ENCODE results near the gene DAG1.

DAG1 gene

DNA sequence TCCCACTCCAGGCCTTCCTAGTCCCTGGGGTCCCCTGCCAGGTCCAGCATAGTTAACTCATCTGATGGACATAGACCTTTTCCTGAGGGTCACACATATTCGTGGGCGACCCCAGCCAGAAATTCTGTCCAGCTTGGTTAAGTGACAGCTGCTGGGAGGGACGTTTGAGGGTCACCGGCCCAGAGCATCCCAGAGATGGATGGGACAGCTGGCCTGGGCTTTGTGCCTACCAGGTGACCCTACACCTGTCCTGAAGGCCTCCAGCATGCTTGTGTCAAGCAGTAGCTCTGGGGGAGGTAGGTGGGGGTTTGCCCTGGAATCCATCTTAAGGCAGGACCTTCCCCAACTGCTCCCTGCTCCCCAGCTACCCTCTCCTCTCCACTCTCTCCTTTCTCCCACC, 9.1 kb upstream of the DAG1 start:
- Mint-ChIP-seq H3K36me3 (no peaks in the 10 kb centered on the region), H3K27ac (no peak overlapping the region), H3K4me1 (peaks cover 0 to 2% of the 10 kb centered on the region in 2 donors), H3K9me3 (no peaks in the 10 kb centered on the region), H3K27me3 (no peaks in the 10 kb centered on the region), H3K4me3 (no peak overlapping the region)
- ATAC-seq (replicated peaks) (no peak), DNase-seq (no peak)

DNA sequence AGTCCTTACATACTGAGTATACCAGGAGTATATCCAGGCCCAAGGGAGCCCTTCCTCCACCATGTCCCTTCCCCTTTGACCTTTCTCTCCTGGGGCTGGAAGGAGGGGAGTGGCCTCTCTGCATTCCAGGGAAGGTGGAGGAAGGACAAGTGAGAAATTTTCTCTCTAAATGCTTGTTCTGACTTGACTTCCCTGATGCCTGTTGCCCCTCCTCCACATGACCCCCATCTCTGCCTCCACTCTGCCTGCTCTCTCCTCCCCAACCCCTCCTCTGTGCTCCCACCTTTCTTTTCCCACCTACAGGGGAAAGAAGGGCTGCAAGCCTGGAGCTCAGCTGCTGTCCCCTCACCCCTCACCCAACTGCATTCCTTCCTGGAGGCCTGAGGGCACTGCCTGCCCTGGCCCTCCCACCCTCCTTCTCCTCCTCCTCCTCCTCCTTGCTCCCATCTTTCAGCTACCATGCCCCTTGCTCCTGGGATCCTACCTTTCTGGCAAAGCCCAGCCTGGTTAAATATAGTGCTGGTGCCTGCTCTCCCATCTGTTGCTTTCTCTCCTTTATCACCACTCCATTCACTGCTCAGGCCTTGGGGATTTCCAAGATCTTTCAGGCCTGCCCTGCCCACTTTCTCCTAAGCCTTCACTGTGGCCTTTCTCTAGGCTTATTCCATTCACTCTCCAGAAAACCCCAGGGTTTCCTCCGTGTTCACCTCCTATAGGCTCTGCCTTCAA, 8.5 kb upstream of the DAG1 start:
- Mint-ChIP-seq H3K9me3 (no peaks in the 10 kb centered on the region), H3K4me1 (peaks cover 0 to 2% of the 10 kb centered on the region in 2 donors), H3K27me3 (no peaks in the 10 kb centered on the region), H3K4me3 (no peak overlapping the region), H3K27ac (peak overlapping the region; percentile 10), H3K36me3 (no peaks in the 10 kb centered on the region)
- ATAC-seq (replicated peaks) (no peak), DNase-seq (no peak)

DNA sequence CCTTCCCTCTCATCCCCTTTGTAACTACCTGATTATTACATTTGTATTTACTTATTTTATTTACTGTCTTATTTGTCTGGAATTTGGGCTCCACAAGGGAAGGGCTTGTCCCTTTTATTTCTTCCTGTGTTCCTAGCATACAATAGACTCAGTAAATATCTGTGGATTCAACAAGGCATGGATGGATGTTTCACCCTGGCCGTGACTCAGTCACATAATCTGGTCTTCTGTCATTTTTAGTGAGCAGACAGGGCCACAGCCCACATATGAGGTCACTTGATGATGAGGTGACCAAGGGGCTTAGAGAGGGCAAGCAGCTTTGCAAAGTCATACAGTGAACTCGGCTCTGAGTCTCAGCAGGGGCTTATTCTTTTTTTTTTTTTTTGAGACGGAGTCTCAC, 7.8 kb upstream of the DAG1 start:
- no peak for ATAC-seq (replicated peaks)
- H3K36me3 Mint-ChIP-seq = no peaks in the 10 kb centered on the region
- peaks cover 0 to 2% of the 10 kb centered on the region in 2 donors for H3K4me1 Mint-ChIP-seq
- peak overlapping the region; percentile 10 for H3K27ac Mint-ChIP-seq
- H3K27me3 Mint-ChIP-seq = no peaks in the 10 kb centered on the region
- H3K4me3 Mint-ChIP-seq = no peak overlapping the region
- DNase-seq = no peak
- H3K9me3 Mint-ChIP-seq = no peaks in the 10 kb centered on the region

DNA sequence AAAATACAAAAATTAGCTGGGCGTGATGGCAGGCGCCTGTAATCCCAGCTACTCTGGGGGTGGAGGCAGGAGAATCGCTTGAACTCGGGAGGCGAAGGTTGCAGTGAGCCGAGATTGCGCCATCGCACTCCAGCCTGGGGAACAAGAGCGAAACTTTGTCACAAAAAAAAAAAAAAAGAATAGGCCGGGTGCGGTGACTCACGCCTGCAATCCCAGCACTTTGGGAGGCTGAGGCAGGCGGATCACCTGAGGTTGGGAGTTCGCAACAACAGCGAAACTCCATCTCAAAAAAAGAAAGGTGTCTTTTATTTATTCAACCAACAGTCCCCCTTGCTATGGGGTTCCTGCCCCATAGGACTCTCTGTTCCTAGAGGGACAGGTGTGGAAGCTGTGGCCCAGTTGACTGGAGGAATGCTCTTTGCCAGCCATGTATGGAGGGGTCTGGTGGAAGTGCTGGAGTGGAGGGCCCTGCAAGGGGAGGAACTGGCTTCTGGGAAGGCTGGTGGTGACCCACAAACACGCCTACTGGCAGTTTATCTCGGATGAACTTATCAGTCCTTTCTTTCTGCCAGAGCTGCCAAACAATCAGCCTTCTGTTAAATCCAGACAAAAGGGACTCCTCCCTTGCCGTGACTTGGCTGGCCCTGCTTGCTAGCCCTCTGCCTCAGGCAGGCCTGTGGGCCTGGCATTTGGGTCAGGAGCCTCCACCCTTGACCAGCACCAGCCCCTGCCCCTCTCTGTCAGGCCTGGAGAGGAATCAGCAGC, 4.6 kb upstream of the DAG1 start:
- ATAC-seq (replicated peaks) (no peak), DNase-seq (no peak)
- no peak overlapping the region for H3K4me3 Mint-ChIP-seq
- H3K27me3 Mint-ChIP-seq = no peaks in the 10 kb centered on the region
- peaks cover 0 to 8% of the 10 kb centered on the region in 2 donors for H3K4me1 Mint-ChIP-seq
- H3K27ac Mint-ChIP-seq = no peak overlapping the region
- no peaks in the 10 kb centered on the region for H3K36me3 Mint-ChIP-seq
- no peaks in the 10 kb centered on the region for H3K9me3 Mint-ChIP-seq

DNA sequence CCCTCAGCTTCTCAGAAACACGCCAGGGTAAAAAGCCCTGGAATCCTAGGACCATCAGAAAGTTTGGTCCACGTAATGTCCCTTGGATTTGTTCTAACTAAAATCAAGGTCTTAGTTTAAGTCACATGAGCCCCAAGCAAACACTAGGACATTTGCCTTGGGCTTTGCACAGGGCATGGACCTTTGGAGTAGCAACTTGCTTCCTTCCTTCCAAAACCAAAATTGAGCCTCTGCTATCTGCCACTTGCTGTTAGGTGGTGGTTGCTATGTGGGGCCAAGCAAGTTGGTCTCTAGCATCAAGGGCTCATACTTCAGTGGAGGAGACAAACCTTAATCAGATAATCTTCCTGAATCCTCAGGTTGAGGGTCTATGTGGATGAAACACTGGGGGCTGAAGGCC, 4.0 kb upstream of the DAG1 start:
- no peak overlapping the region for H3K27ac Mint-ChIP-seq
- no peaks in the 10 kb centered on the region for H3K36me3 Mint-ChIP-seq
- DNase-seq (no peak), ATAC-seq (replicated peaks) (no peak)
- no peaks in the 10 kb centered on the region for H3K27me3 Mint-ChIP-seq
- no peaks in the 10 kb centered on the region for H3K9me3 Mint-ChIP-seq
- no peak overlapping the region for H3K4me3 Mint-ChIP-seq
- peaks cover under 1 to 11% of the 10 kb centered on the region in 2 donors for H3K4me1 Mint-ChIP-seq

DNA sequence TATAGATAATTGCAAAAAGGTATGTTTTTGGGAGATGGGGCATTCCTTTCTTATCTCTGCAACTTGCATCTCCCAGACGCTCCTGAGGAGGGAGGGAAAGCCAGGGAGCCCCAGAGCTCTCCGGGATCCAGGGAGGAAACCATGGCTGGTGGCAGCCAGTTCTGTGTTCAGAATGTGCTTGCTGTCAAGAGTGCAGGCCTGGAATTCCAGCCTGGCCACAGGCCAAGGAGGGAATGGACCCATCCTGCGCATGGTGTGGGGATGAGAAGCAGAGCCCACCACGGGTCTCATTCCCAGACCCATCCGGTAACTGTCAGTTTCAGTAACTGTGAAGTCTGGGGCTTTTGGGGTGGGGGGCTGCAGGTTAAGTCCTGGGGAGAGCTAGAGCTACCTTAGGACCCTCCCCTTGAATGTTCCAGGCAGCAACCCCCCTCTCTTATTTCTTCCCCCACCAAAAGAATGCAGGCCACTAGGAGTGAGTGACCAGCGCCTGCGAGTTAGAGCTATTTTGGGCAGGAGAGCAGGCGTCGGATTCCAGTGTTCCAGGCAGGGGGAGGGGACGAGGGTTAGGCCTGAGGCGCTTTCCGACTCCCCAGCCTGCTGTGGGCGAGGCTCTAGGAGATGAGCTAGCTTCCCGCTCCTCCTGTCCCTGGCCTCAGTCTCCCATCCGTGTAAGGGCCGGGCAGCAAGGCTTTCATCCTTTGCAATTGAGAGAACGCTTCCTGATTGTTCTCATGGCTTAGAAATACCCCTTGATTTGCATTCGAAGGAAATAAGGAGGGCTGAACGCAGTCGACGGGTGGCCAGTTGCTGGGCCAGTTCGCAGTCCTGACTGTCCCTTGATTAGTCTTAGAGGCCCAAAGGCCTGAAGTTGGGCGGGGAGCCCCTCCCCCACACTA, 781 bp upstream of the DAG1 start:
- H3K27ac Mint-ChIP-seq = peak overlapping the region; percentile 97
- peak overlapping the region; percentile 91 to 96 for H3K4me3 Mint-ChIP-seq
- no peak for DNase-seq
- peak; percentile 11 to 15 for ATAC-seq (replicated peaks)
- no peaks in the 10 kb centered on the region for H3K27me3 Mint-ChIP-seq
- H3K9me3 Mint-ChIP-seq = no peaks in the 10 kb centered on the region
- H3K4me1 Mint-ChIP-seq = peaks cover 12 to 25% of the 10 kb centered on the region in 2 donors
- H3K36me3 Mint-ChIP-seq = peaks cover 9 to 10% of the 10 kb centered on the region in 2 donors

DNA sequence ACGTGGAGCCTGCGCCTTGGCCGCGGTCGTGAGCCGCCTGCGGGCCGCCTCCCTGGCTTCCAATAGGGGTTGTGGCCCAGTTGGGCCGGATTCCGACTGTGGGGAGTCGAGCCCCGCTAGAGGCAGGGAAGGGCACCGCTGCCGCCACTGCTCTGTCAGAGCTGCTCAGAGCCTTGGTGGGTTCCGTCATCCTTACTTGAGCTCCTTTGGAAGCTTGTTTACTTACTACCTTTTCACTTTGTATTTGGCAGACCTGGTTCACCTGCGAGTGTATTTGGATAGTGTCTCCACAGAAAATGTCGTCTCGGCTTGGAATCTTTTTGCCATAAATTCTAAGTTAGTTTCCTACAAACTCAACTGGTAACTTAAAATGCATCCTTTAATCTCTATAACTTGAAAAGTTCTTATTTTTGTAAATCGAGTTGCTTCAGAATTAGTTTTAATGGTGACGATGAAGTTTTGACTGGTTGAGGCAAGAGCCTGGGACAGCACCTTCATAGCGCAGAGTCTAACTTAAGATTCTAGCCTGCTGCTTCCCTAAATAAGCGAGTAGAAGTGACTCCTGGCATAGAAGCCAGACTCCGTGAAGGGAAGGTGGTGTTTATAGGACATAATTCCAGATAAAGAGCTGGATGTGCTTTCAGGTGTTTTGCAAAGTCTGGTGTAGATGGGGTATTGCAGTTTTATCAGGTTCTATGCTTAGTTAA, 800 bp downstream of the DAG1 start:
- ATAC-seq (replicated peaks) (peak; percentile 33 to 38), DNase-seq (no peak)
- peak overlapping the region; percentile 89 for H3K27ac Mint-ChIP-seq
- H3K9me3 Mint-ChIP-seq = no peaks in the 10 kb centered on the region
- peak overlapping the region; percentile 91 to 96 for H3K4me3 Mint-ChIP-seq
- peaks cover 11 to 16% of the 10 kb centered on the region in 2 donors for H3K36me3 Mint-ChIP-seq
- no peaks in the 10 kb centered on the region for H3K27me3 Mint-ChIP-seq
- H3K4me1 Mint-ChIP-seq = peaks cover 14 to 32% of the 10 kb centered on the region in 2 donors

DNA sequence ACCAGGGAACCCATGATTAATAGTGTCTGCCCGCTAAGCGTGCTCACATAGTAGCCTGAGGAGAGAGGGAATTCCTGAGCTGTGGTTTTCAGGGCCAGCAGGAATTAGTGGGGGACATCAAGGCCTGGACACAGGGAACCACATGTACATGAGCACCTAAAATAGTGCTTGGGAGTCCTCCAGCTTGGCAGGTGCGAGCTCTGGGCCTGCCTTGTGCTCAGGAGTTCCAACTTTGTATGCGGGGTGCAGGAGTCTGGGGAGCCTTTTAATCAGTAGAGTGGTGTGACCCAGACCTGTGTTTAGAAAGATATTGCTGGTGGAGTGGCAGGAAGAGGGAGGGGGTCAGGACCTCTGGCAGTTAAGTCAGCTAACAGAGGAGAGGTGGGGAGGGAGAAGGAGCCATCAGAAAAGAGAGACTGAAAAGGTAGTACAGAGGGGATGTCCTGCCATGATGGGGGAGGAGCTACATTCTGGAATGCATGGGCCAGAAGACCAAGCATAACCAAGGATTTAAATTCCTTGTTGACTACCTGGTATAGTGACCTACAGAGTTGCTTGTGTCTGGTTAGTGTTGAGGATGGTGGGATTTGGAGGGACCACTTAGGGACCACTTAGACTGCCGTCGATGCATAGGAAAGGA, 1.9 kb downstream of the DAG1 start:
- no peaks in the 10 kb centered on the region for H3K27me3 Mint-ChIP-seq
- H3K36me3 Mint-ChIP-seq = peaks cover 16 to 20% of the 10 kb centered on the region in 2 donors
- H3K9me3 Mint-ChIP-seq = no peaks in the 10 kb centered on the region
- ATAC-seq (replicated peaks) (no peak), DNase-seq (no peak)
- peaks cover 20 to 43% of the 10 kb centered on the region in 2 donors for H3K4me1 Mint-ChIP-seq
- H3K4me3 Mint-ChIP-seq = peak overlapping the region; percentile 53 to 96
- H3K27ac Mint-ChIP-seq = peak overlapping the region; percentile 20

DNA sequence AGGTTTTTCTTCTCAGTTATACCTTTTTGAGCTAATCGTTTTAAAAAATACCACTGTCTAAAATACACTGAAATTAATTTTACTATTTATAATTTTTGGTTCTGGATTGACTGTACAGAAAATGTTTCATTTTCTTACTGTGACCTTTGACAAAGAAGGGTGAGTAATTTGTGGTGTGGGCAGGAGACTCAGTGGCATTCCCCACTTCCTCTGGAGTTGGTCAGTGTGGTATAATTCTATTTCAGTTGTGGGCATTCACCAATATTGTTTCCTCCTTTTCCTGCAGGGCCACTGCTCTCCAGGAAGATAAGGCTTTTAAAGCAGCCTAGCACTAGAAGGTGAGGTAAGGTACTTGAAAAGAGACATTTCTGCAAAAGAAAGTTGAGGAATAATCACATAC, 6.5 kb downstream of the DAG1 start:
- peak; percentile 34 for DNase-seq
- Mint-ChIP-seq H3K4me3 (peak overlapping the region in 1 of 2 donors; percentile 19), H3K36me3 (peaks cover 34% of the 10 kb centered on the region in 2 donors), H3K9me3 (no peaks in the 10 kb centered on the region), H3K4me1 (peaks cover 21 to 38% of the 10 kb centered on the region in 2 donors), H3K27ac (no peak overlapping the region), H3K27me3 (no peaks in the 10 kb centered on the region)
- ATAC-seq (replicated peaks) = peak; percentile 97 to 98

DNA sequence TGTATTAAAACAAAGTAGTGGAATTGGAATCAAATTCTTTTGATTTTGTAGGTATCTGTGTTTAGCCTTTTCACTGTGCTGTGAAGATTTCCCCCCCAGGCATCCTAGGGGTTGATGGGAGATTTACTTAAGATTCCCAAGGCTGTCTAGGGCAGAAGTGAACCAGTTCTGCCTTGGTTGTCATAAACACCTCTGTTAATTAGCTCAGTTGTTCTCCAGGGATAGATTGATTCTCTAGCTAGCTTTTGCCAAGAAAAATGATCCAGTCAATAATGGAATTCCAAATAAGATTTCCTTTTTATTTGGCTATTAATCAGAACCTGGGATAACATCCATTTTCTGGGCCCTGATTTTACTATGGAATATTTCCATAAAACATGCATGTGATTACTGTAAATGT, 12.7 kb downstream of the DAG1 start:
- no peak for ATAC-seq (replicated peaks)
- Mint-ChIP-seq H3K27ac (no peak overlapping the region), H3K4me3 (no peak overlapping the region), H3K27me3 (no peaks in the 10 kb centered on the region), H3K9me3 (no peaks in the 10 kb centered on the region), H3K36me3 (peaks cover 15 to 19% of the 10 kb centered on the region in 2 donors), H3K4me1 (peaks cover 2 to 26% of the 10 kb centered on the region in 2 donors)
- DNase-seq = no peak

DNA sequence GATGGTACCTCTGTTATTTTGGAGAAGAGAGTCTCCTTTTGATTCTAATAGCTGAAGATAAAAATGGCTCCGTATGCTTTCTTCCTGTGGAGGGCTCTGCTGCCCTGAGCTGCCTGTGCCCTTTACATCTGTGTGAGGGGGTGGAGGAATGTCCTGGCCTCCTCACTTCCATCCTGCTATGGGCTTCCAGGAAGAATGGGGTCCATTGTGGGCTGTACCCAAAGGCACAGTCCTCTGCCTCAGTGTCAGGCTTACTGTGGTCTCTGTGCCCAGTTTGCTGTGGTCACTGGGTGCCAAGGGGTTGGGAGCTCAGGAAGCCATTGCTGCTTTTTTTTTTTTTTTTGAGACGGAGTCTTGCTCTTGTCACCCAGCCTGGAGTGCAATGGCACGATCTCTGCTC, 14.4 kb downstream of the DAG1 start:
- no peaks in the 10 kb centered on the region for H3K27me3 Mint-ChIP-seq
- peak overlapping the region; percentile 9 for H3K27ac Mint-ChIP-seq
- peaks cover 10 to 26% of the 10 kb centered on the region in 2 donors for H3K36me3 Mint-ChIP-seq
- peaks cover 6 to 30% of the 10 kb centered on the region in 2 donors for H3K4me1 Mint-ChIP-seq
- no peak overlapping the region for H3K4me3 Mint-ChIP-seq
- H3K9me3 Mint-ChIP-seq = no peaks in the 10 kb centered on the region
- ATAC-seq (replicated peaks) = no peak
- no peak for DNase-seq

DNA sequence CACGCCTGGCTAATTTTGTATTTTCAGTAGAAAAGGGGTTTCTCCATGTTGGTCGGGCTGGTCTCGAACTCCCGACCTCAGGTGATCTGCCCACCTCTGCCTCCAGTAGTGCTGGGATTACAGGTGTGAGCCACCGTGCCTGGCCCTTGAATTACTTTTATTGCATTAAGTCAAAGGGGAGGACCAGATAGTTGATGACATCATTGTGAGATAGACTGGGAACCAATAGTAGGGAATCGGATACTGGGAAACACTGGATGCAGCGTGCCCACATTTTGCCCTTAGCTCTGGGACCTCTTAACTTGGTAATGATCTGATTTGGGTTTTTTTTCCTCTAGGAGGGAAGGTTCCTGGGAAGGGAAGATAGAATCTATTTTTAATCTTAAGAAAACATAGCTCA, 19.2 kb downstream of the DAG1 start:
- DNase-seq (no peak), ATAC-seq (replicated peaks) (no peak)
- no peak overlapping the region for H3K4me3 Mint-ChIP-seq
- H3K36me3 Mint-ChIP-seq = peaks cover 12 to 27% of the 10 kb centered on the region in 2 donors
- H3K27ac Mint-ChIP-seq = peak overlapping the region; percentile 70
- no peaks in the 10 kb centered on the region for H3K27me3 Mint-ChIP-seq
- H3K4me1 Mint-ChIP-seq = peaks cover 6 to 24% of the 10 kb centered on the region in 2 donors
- no peaks in the 10 kb centered on the region for H3K9me3 Mint-ChIP-seq

DNA sequence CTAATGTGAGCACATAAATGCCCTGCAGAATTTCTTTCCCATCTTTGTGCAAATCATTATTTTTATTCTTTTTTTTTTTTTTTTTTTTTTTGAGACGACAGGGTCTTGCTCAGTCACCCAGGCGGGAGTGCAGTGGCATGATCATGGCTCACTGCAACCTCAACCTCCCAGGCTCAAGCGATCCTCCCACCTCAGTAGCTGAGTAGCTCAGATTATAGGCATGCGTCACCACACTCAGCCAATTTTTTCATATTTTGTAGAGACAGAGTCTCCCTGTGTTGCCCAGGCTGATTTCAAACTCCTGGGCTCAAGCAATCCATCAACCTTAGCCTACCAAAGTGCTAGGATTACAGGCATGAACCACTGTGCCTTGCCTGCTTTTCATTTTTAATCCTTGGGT, 22.9 kb downstream of the DAG1 start:
- no peak for DNase-seq
- no peak overlapping the region for H3K4me3 Mint-ChIP-seq
- H3K27ac Mint-ChIP-seq = no peak overlapping the region
- H3K36me3 Mint-ChIP-seq = peaks cover 10 to 31% of the 10 kb centered on the region in 2 donors
- H3K9me3 Mint-ChIP-seq = no peaks in the 10 kb centered on the region
- peaks cover 12 to 26% of the 10 kb centered on the region in 2 donors for H3K4me1 Mint-ChIP-seq
- H3K27me3 Mint-ChIP-seq = no peaks in the 10 kb centered on the region
- ATAC-seq (replicated peaks) = no peak
